ENCODE data around the gene PUS1.

Gene PUS1

DNA sequence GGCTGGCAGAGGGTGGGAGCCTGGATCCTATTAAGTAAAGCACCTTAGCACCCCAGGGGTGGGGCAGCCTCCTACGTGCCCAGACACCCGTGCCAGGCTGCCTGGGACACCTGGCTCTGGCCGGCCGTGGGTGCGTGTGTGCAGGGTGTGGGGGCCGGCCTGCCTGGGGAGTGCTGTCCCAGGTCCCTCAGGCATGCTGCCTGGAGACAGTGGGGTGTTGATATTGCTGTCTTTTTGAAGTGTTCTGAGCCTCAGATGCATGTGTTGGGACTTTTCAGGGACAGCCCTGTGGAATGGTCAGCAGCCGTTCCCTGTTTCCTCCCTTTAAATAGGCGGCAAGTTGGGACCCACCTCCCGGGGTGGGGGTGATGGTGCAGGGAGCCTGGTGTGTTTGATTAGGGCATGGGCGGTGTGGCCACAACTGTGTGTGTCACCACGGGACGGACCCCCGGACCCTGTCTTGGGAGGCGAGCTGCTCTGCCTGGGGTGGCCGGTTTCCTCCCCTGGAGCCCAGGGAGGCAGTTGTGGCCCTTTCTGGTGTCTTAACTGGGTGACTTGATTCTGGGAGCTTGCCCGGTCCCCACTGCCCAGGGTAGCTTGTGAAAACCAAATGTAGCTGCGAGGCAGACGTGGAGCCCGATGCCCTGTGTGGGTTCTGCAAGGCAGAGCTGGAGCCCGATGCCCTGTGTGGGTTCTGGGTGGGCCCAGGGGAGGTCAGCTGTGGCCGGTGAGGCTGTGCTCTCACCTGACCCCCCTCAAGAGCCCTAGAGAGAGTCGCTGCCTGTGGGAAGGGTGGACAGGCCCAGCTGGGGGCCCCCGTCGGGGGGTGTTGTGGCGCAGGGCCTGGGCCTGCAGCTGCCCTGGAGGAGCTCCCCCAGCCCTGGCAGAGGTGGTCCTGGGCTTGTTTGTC is 26.5 kb upstream of the PUS1 start:
- DNase-seq (ENCODE audit: low read depth), result no peak

GRCh38 chr12:131903270-131904255 is 25.5 kb upstream of the PUS1 start:
- no peak for DNase-seq (ENCODE audit: low read depth)

DNA sequence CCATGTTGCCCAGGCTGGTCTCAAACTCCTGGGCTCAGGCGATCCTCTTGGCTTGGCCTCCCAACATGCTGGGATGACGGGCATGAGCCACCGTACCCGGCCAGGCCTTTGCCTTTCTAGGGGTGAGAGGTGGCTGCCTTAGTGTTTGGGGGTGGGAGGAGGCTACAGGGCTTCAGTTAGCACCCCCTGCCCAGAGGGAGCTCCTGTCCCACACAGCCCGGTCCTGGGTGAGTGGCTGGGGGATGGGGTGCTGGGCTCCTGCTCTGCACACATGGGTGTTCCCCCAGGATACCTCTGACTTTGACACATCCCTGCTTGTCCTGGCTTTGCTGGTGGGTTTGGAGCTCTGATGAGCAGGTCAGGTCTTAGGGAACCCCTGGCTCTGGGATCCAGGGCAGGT is 24.7 kb upstream of the PUS1 start:
- DNase-seq (ENCODE audit: low read depth), result no peak

DNA sequence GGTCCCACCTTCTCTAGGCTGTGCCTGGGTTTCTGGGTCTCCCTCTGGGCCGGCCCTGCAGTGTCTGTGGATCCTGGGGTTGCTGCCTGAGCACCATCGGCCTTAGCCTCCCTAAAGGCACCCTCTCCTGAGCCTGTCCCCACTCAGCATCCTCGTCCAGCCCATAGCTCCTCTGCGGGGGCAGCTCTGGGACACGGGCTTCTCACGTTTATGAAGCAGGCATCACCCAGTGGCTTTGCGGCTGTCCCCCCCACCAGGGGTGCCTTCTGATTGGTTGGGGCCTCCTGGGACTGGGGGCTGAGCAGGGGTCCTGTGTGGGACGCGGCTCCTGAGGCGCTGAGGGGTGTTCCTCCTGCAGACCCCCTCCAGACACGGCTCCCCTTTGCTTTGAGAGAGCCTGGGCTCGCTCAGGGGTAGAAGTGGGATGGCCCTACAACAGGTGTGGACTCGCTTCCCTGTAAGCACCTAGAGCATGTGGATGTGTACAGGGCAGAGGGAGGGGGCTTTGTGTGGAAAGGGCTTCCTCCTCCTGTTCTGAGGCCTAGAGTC is 23.9 kb upstream of the PUS1 start:
- DNase-seq (ENCODE audit: low read depth), result no peak

GRCh38 chr12:131905630-131906091 is 23.4 kb upstream of the PUS1 start:
- DNase-seq (ENCODE audit: low read depth), result no peak

- no peak for DNase-seq (ENCODE audit: low read depth)
Observed at GRCh38 chr12:131907379-131908091, 21.5 kb upstream of the PUS1 start.

GRCh38 chr12:131908092-131909080 is 20.7 kb upstream of the PUS1 start:
- no peak for DNase-seq (ENCODE audit: low read depth)

- no peak for DNase-seq (ENCODE audit: low read depth)
Observed at GRCh38 chr12:131909081-131909751, 19.9 kb upstream of the PUS1 start.

GRCh38 chr12:131909752-131910219 is 19.3 kb upstream of the PUS1 start:
- DNase-seq (ENCODE audit: low read depth), result no peak

DNA sequence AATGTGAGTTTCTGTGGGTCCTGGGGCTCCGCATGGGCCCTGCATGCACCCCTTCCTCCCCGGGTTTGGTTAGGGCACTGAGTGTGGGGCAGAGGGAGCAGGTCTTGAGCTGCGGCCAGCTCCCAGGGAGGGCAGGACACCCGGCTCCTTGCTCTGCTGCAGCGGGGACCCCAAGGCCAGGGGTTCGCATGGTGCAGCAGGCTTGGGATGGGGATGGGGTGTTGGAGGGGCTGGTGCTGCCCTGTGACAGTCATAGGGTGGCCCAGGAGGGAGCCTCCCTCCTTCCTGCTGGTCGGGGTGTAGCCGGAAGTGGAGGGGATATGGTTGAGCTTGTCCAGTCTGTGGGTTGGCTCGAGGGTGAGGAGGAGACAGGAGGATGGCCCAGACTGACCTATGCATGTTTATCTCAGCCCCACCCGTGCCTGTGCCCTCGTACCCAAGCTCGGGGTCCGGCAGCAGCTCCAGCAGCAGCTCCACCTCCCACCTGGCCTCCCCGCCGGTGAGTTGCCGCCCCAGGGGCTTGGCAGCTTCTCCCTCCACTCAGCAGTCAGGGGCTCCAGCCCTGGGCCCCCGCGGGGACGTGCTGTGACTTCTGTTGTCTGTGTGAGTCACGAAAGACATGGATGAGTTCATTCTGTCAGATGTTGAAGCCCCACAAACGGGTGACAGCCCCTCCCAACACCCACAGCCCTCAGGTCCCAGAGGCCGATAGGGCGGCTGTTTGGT is 18.6 kb upstream of the PUS1 start:
- no peak for DNase-seq (ENCODE audit: low read depth)

DNA sequence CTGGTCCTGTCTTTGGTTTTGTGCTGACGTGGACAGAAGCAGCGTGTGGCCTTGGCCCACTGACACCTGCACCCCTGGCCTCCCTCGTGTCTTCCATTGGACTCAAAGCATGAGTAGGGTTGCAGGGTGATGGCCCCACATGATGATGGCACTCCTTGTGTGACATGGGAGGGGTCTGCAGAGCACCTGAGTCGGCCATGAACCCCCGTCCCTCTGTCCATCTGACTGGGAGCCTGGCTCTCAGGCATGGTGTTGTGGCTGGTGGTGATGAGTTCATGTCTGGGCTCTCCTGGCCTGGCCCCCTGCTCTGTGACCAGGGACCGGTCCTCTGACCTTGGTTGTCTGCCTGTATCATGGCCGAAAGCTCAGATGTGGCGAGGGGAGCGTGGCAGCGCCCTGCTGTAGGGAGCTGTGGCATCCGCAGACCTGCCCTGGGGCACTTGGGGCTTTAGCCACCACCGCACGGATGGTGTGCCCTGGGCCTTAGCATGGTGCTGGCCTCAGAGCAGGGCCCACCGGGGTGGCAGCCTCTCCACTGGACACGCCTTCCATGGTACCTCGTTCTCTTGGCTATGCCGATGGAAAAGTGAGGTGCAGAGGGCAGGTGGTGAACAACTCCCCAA is 17.9 kb upstream of the PUS1 start:
- no peak for DNase-seq (ENCODE audit: low read depth)

DNA sequence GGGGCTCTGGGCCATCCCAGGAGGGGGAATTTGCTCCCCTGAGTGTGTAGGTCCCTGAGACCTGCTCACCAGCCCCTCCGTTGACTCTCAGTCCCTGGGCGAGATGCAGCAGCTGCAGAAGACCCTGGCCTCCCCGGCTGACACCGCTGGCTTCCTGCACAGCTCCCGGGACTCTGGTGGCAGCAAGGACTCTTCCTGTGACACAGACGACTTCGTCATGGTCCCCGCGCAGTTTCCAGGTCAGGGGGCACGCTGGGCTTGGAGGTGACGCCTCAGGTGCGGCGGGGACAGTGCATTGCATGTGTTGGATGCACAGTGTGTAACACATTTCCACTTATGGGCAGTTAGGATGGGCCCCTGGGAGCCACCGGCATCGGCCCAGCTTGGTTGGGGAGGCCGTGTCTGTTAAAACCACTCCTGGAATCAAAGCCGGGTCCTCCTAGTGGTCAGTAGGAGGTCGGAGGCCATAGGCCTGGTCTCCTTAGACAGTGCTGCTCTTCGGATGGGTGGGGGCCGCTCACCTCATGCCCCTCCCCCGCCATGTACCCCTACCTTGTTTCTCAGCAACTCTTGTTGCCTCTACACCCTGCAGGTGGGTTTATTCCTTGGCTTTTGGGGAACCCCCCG is 17.1 kb upstream of the PUS1 start:
- no peak for DNase-seq (ENCODE audit: low read depth)

GRCh38 chr12:131912518-131913274 is 16.4 kb upstream of the PUS1 start:
- DNase-seq (ENCODE audit: low read depth), result no peak

DNA sequence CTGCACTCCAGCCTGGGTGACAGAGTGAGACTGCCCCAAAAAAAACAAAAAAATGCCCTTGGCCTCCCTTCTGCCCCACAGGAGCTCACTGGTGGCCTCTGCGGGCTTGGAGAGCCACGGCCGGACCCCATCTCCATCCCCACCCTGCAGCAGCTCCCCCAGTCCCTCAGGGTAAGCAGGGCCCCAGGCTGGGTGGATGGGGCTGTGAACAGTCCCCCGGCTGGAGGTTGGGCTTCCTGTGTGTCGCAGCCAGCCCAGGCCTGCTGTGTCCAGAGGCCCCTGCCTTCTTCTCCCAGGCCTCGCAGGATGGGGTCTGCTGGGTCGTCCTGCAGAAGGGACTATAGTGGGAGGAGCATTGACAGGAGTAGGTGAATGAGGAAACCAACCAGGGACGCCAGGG is 15.4 kb upstream of the PUS1 start:
- DNase-seq (ENCODE audit: low read depth), result no peak

- DNase-seq (ENCODE audit: low read depth), result no peak
Observed at GRCh38 chr12:131914179-131914702, 14.8 kb upstream of the PUS1 start.

DNA sequence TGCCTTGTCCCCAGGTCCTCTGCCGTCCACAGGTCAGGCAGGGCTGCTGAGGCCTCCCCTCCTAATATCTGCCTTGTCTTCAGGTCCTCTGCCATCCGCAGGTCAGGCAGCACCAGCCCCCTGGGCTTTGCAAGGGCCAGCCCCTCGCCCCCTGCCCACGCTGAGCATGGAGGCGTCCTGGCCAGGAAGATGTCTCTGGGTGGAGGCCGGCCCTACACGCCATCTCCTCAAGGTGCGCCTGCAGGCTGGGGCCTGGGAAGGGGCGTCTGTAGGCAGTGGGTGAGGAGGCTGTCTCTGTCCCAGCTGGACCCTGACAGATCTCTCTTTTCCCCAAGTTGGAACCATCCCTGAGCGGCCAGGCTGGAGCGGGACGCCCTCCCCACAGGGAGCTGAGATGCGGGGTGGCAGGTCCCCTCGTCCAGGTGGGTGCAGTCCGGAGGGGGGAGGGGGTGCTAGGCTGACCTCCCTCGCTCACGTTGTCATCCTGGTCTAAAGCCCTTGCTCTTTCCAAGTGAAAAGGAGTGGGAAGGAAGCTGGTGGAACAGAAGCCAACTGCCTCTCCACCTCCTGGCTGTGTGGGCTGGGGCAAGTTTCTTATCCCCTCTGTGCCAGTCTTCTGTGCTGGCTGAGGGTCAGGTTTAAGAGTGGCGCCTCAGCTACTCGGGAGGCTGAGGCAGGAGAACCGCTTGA is 13.9 kb upstream of the PUS1 start:
- no peak for DNase-seq (ENCODE audit: low read depth)

- no peak for DNase-seq (ENCODE audit: low read depth)
Observed at GRCh38 chr12:131915823-131916222, 13.3 kb upstream of the PUS1 start.
